ENCODE results near the gene AOPEP. TPM values are rescaled to one million over a fixed set of nuclear protein-coding genes. Genes with fewer than 3 reads are reported as not detected.

AOPEP gene
- total and polyA plus RNA-seq, 10 donors: 14.8 to 86.1 (median 51.3) TPM

- no peaks in the 10 kb centered on the region for H3K27me3 ChIP-seq (replicated peaks in 1 of 7)
- 45 to 60% (median 50%) methylated on average over 7 of the region's 7 CpGs for WGBS, 5 donors
- no peaks in the 10 kb centered on the region for H3K9me3 ChIP-seq
- H3K4me1 ChIP-seq: peaks cover 0 to 11% (median 6%) of the 10 kb centered on the region in 6 donors
- intact Hi-C loops (cut with DNase I; ENCODE audit: low total_unique reads): loop anchor here (5.0 kb wide), 1 partner anchor 454 kb away; no protein-coding TSS in a partner anchor
- no peak for DNase-seq
- peaks cover 0 to 14% (median 0%) of the 10 kb centered on the region in 6 donors for H3K36me3 ChIP-seq
- H3K4me3 ChIP-seq: no peak overlapping the region
- H3K27ac ChIP-seq: no peak overlapping the region
- TF ChIP-seq POLR2A (IDR thresholded peaks at IDR 0.05) (no peak), CTCF (IDR thresholded peaks at IDR 0.05 in 8 of 11, conservative IDR thresholded peaks at IDR 0.05 in 3 of 11) (peak; percentile 33 to 82 (median 74))
These were observed 404.8 kb downstream of the AOPEP start for GRCh38 chr9:95131023-95131943.

GRCh38 chr9:95132366-95133324 lies 406.1 kb downstream of the AOPEP start:
- Histone ChIP-seq H3K27me3 (replicated peaks in 1 of 7) (no peaks in the 10 kb centered on the region), H3K36me3 (peaks cover 0 to 15% (median 0%) of the 10 kb centered on the region in 6 donors), H3K4me3 (no peak overlapping the region), H3K9me3 (no peaks in the 10 kb centered on the region), H3K4me1 (peaks cover 0 to 3% (median 2%) of the 10 kb centered on the region in 6 donors), H3K27ac (no peak overlapping the region)
- intact Hi-C loops (cut with DNase I; ENCODE audit: low total_unique reads): loop anchor here (5.0 kb wide), 1 partner anchor 455 kb away; no protein-coding TSS in a partner anchor
- DNase-seq: no peak
- WGBS, 5 donors: 78 to 89% (median 82%) methylated on average over 17 of the region's 17 CpGs
- TF ChIP-seq POLR2A (IDR thresholded peaks at IDR 0.05) (no peak), POLR2AphosphoS5 (IDR thresholded peaks at IDR 0.05) (no peak), CTCF (IDR thresholded peaks at IDR 0.05 in 8 of 11, conservative IDR thresholded peaks at IDR 0.05 in 3 of 11) (no peak)

GRCh38 chr9:95133325-95133705 lies 406.8 kb downstream of the AOPEP start:
- Histone ChIP-seq H3K9me3 (no peaks in the 10 kb centered on the region), H3K27me3 (replicated peaks in 1 of 7) (no peaks in the 10 kb centered on the region), H3K4me3 (no peak overlapping the region), H3K36me3 (peaks cover 0 to 22% (median 0%) of the 10 kb centered on the region in 6 donors), H3K4me1 (no peaks in the 10 kb centered on the region), H3K27ac (no peak overlapping the region)
- 80 to 96% (median 90%) methylated on average over 4 of the region's 4 CpGs for WGBS, 5 donors
- no peak for TF ChIP-seq CTCF (IDR thresholded peaks at IDR 0.05 in 8 of 11, conservative IDR thresholded peaks at IDR 0.05 in 3 of 11)
- DNase-seq: no peak
- intact Hi-C loops (cut with DNase I; ENCODE audit: low total_unique reads): loop anchor here (5.0 kb wide), 1 partner anchor 456 kb away; no protein-coding TSS in a partner anchor

Measured in spleen (tissue), 11 donors.